GM23338 (cell line): ENCODE data around the gene TRIM28. TPM values are rescaled to one million over a fixed set of nuclear protein-coding genes. Genes with fewer than 3 reads are reported as not detected.

Experiments used
- ATAC-seq: fragments of 200-7000 bp; cut with Tn5 transposase; 3 replicates; pipeline ENCODE4 v1.9.1; 2020
- DNase-seq: peaks from one replicate; pipeline ENCODE4 v3.0.0-alpha.2; 2015; ENCODE audit warnings: low spot score
- H2AFZ ChIP-seq: fragments of 200-600 bp; sonication (generic); 2 replicates; pipeline ENCODE4 v1.8.0; 2016; ENCODE audit warnings: antibody characterized with exemption, mild to moderate bottlenecking, moderate library complexity
- H3F3A ChIP-seq: fragments of 200-600 bp; sonication (generic); replicated peaks from 2 replicates; pipeline ENCODE4 v1.8.0; 2017; ENCODE audit warnings: antibody characterized with exemption, mixed run types, low read depth
- H3K27ac ChIP-seq: fragments of 200-600 bp; sonication (generic); 2 replicates; pipeline ENCODE4 v1.6.1; 2016; ENCODE audit warnings: low read depth
- H3K27me3 ChIP-seq: fragments of 200-600 bp; sonication (generic); 2 replicates; pipeline ENCODE4 v1.8.0; 2016; ENCODE audit warnings: mild to moderate bottlenecking, mixed run types, moderate library complexity; ENCODE audit not compliant: insufficient read depth
- H3K36me3 ChIP-seq: fragments of 200-600 bp; sonication (generic); 2 replicates; pipeline ENCODE4 v1.8.0; 2016; ENCODE audit warnings: mild to moderate bottlenecking; ENCODE audit not compliant: insufficient read depth
- H3K4me1 ChIP-seq: fragments of 200-600 bp; sonication (generic); 2 replicates; pipeline ENCODE4 v1.8.0; 2016; ENCODE audit warnings: mild to moderate bottlenecking, moderate library complexity; ENCODE audit not compliant: insufficient read depth
- H3K4me2 ChIP-seq: fragments of 200-600 bp; sonication (generic); 2 replicates; pipeline ENCODE4 v1.7.1; 2017; ENCODE audit warnings: mixed run types
- H3K4me3 ChIP-seq: fragments of 200-600 bp; sonication (generic); 2 replicates; pipeline ENCODE4 v1.6.1; 2016; ENCODE audit warnings: mixed run types
- H3K79me2 ChIP-seq: fragments of 200-600 bp; sonication (generic); replicated peaks from 2 replicates; pipeline ENCODE4 v1.8.0; 2017; ENCODE audit warnings: mild to moderate bottlenecking; ENCODE audit not compliant: insufficient read depth
- H3K9me2 ChIP-seq: fragments of 200-600 bp; sonication (generic); 2 replicates; pipeline ENCODE4 v1.8.0; 2017; ENCODE audit not compliant: insufficient read depth
- H4K20me1 ChIP-seq: fragments of 200-600 bp; sonication (generic); replicated peaks from 2 replicates; pipeline ENCODE4 v1.8.0; 2017; ENCODE audit warnings: mild to moderate bottlenecking; ENCODE audit not compliant: insufficient read depth
- H3K27ac Mint-ChIP-seq: 2 replicates; pipeline ENCODE4 v1.8.0; 2020; ENCODE audit warnings: inconsistent platforms, mild to moderate bottlenecking, moderate library complexity, mixed read lengths
- H3K27me3 Mint-ChIP-seq: 3 replicates; pipeline ENCODE4 v1.8.0; 2022; ENCODE audit warnings: low read depth, mild to moderate bottlenecking, moderate library complexity, mixed read lengths, inconsistent platforms; ENCODE audit not compliant: insufficient read depth, poor library complexity
- H3K36me3 Mint-ChIP-seq: 3 replicates; pipeline ENCODE4 v1.8.0; 2021; ENCODE audit warnings: low read depth, mild to moderate bottlenecking, inconsistent platforms, moderate library complexity, mixed read lengths
- H3K4me1 Mint-ChIP-seq: 3 replicates; pipeline ENCODE4 v1.8.0; 2020; ENCODE audit warnings: mild to moderate bottlenecking, inconsistent platforms, mixed read lengths
- H3K4me3 Mint-ChIP-seq: 3 replicates; pipeline ENCODE4 v1.8.0; 2021; ENCODE audit warnings: moderate library complexity, mild to moderate bottlenecking, inconsistent platforms, mixed read lengths
- H3K9me3 Mint-ChIP-seq: 3 replicates; pipeline ENCODE4 v1.8.0; 2020; ENCODE audit warnings: moderate library complexity, mild to moderate bottlenecking, inconsistent platforms, mixed read lengths
- CREB1 ChIP-seq: fragments of 250-450 bp; sonication (Bioruptor Pico); IDR thresholded peaks from 2 replicates; pipeline ENCODE4 v1.5.0; 2020; ENCODE audit warnings: low read depth, mild to moderate bottlenecking, moderate library complexity
- CTCF ChIP-seq, 2 experiments: fragments of 200-600 bp in 1 of 2; sonication (generic) in 1 of 2; conservative IDR thresholded peaks; 2 replicates each; pipeline versions ENCODE4 v1.5.1 to v1.6.1; 2016 to 2017; ENCODE audit warnings: antibody characterized with exemption in 2 of 2, low read depth in 2 of 2, mild to moderate bottlenecking in 2 of 2, moderate library complexity in 1 of 2
- ETS1 ChIP-seq: IDR thresholded peaks from 2 replicates; pipeline ENCODE4 v1.6.1; 2016; ENCODE audit warnings: antibody characterized with exemption
- EZH2 ChIP-seq: fragments of 200-600 bp; sonication (generic); IDR thresholded peaks from one replicate; pipeline ENCODE4 v1.8.0; 2017; ENCODE audit warnings: antibody characterized with exemption, mild to moderate bottlenecking, low read depth; ENCODE audit not compliant: unreplicated experiment
- JUNB ChIP-seq: IDR thresholded peaks from one replicate; pipeline ENCODE4 v1.6.1; 2016; ENCODE audit warnings: antibody characterized with exemption; ENCODE audit not compliant: unreplicated experiment
- NANOG ChIP-seq: IDR thresholded peaks from 2 replicates; pipeline ENCODE4 v1.6.1; 2016; ENCODE audit warnings: antibody characterized with exemption, borderline replicate concordance
- POLR2AphosphoS5 ChIP-seq: IDR thresholded peaks from 2 replicates; pipeline ENCODE4 v1.6.1; 2016; ENCODE audit warnings: antibody characterized with exemption, low read depth
- STAT1 ChIP-seq: IDR thresholded peaks from one replicate; pipeline ENCODE4 v1.6.1; 2016; ENCODE audit warnings: antibody characterized with exemption; ENCODE audit not compliant: unreplicated experiment
- ZNF331 ChIP-seq: fragments of 250-450 bp; sonication (Bioruptor Pico); IDR thresholded peaks from 2 replicates; pipeline ENCODE4 v1.5.0; 2020; ENCODE audit warnings: low read depth, mild to moderate bottlenecking, moderate library complexity
- ZNF462 ChIP-seq: fragments of 250-450 bp; sonication (Bioruptor Pico); IDR thresholded peaks from 2 replicates; pipeline ENCODE4 v1.5.0; 2020; ENCODE audit warnings: mild to moderate bottlenecking, moderate library complexity
- polyA plus RNA-seq: library from polyadenylated mRNA; unstranded; fragments of >200 nt; fragmentation: Nextera tagmentation; extraction: Ambion mirVana; gene quantifications from 2 replicates; pipeline ENCODE4 v1.2.1, GENCODE V29; 2016
- total RNA-seq: library from RNA; depleted of rRNA; stranded (reverse); fragments of >200 nt; shearing (Covaris generic); gene quantifications from 2 replicates; pipeline ENCODE4 v1.2.3, GENCODE V29; 2014

The TRIM28 gene
- total and polyA plus RNA-seq, 2 experiments from 2014 or later = 920 to 1,430 TPM

GRCh38 chr19:58499021-58499927 is 44.6 kb upstream of the TRIM28 start (continued):
- TF ChIP-seq CTCF (conservative IDR thresholded peaks at IDR 0.05; ENCODE audit: low read depth in 2 of 2) (peak; percentile 17 to 41), STAT1 (no peak), POLR2AphosphoS5 (peak; percentile 79), NANOG (no peak), EZH2 (no peak), JUNB (no peak), ETS1 (peak; percentile 91), CREB1 (CRISPR knock-in tag) (peak; percentile 86), ZNF331 (CRISPR knock-in tag) (no peak)

- H3K36me3 Mint-ChIP-seq = no peaks in the 10 kb centered on the region
Measured at GRCh38 chr19:58500242-58500641, 43.6 kb upstream of the TRIM28 start.

More at GRCh38 chr19:58500242-58500641, 43.6 kb upstream of the TRIM28 start:
- Mint-ChIP-seq H3K4me1 (peaks cover 17% of the 10 kb centered on the region), H3K9me3 (no peaks in the 10 kb centered on the region; the same call in 2 of the 3 replicates), H3K27ac (peak overlapping the region; percentile 41; the same call in 1 of the 2 replicates), H3K27me3 (peaks cover 9% of the 10 kb centered on the region), H3K4me3 (peak overlapping the region; percentile 81)
- Histone ChIP-seq H3K4me3 (peak overlapping the region; percentile 82), H3K4me1 (no peaks in the 10 kb centered on the region), H2AFZ (no peak overlapping the region), H3F3A (peaks cover 12% of the 10 kb centered on the region), H3K27ac (no peak overlapping the region), H4K20me1 (no peaks in the 10 kb centered on the region), H3K79me2 (0 out of 2 replicates have a peak, but pooled peaks cover 4% of the 10 kb centered on the region), H3K4me2 (peak overlapping the region; percentile 89), H3K36me3 (no peaks in the 10 kb centered on the region), H3K9me2 (no peaks in the 10 kb centered on the region), H3K27me3 (no peaks in the 10 kb centered on the region)
- DNase-seq (no peak), ATAC-seq (no peak)
- TF ChIP-seq CTCF (conservative IDR thresholded peaks at IDR 0.05; ENCODE audit: low read depth in 2 of 2) (no peak), ZNF462 (CRISPR knock-in tag) (no peak), ETS1 (no peak)
